Suprapubic skin (tissue), 4 donors: Measurements from ENCODE around the gene C1GALT1.

Experiments
- CTCF ChIP-seq, 2 donors: fragments of 200-600 bp in 1 of 2; fragments of 450-650 bp in 1 of 2; sonication (generic) in 1 of 2; IDR thresholded peaks; one replicate each; pipeline ENCODE4 v1.5.1; 2016 to 2019; ENCODE audit warnings: antibody characterized with exemption in 2 of 2, mild to moderate bottlenecking in 1 of 2, moderate library complexity in 1 of 2
- EP300 ChIP-seq: sonication (generic); formaldehyde crosslinking; IDR thresholded peaks from one replicate; pipeline ENCODE4 v1.6.1; 2017; ENCODE audit warnings: antibody characterized with exemption
- POLR2A ChIP-seq, 2 donors: fragments of 450-650 bp; IDR thresholded peaks; one replicate each; pipeline ENCODE4 v1.6.1; 2017; ENCODE audit warnings: antibody characterized with exemption in 2 of 2, mild to moderate bottlenecking in 2 of 2, moderate library complexity in 2 of 2
- POLR2AphosphoS5 ChIP-seq, 3 donors: sonication (generic); formaldehyde crosslinking; IDR thresholded peaks; one replicate each; pipeline ENCODE4 v1.6.1; 2017; ENCODE audit warnings: antibody characterized with exemption in 3 of 3

- TF ChIP-seq CTCF (IDR thresholded peaks at IDR 0.05) (no peak), EP300 (no peak), POLR2A (IDR thresholded peaks at IDR 0.05) (no peak), POLR2AphosphoS5 (IDR thresholded peaks at IDR 0.05) (no peak)
Measured at GRCh38 chr7:7254319-7254718, 72.0 kb downstream of the C1GALT1 start.
